A549 (cell line): ENCODE measurements around the gene FAM216A. TPM values are rescaled to one million over a fixed set of nuclear protein-coding genes. Genes with fewer than 3 reads are reported as not detected.

Source experiments
- CBX2 ChIP-seq: fragments of 200-600 bp; sonication (generic); IDR thresholded peaks from 2 replicates; pipeline ENCODE4 v1.6.1; 2016; ENCODE audit warnings: low read depth, mild to moderate bottlenecking, borderline replicate concordance
- CBX8 ChIP-seq: fragments of 200-600 bp; sonication (generic); IDR thresholded peaks from 2 replicates; pipeline ENCODE4 v1.6.1; 2016
- CEBPB ChIP-seq, 2 experiments: fragments of >200 bp in 1 of 2; sonication (Bioruptor Twin) in 1 of 2; formaldehyde crosslinking in 1 of 2; IDR thresholded peaks; 2 replicates each; pipeline ENCODE4 v1.6.1; 2012 to 2016
- EP300 ChIP-seq, 2 experiments: fragments of >200 bp; sonication (Bioruptor Twin); formaldehyde crosslinking; IDR thresholded peaks; 2 replicates in 1 of 2; 3 replicates in 1 of 2; pipeline ENCODE4 v1.6.1; 2016 to 2017
- FOSB ChIP-seq: fragments of 250-450 bp; sonication (Bioruptor Pico); IDR thresholded peaks from 2 replicates; pipeline ENCODE4 v1.5.0; 2020; ENCODE audit warnings: mild to moderate bottlenecking, moderate library complexity
- FOSL2 ChIP-seq, 2 experiments: fragments of 450-650 bp in 1 of 2; fragments of >200 bp in 1 of 2; sonication (Bioruptor Twin) in 1 of 2; formaldehyde crosslinking; IDR thresholded peaks; 2 replicates each; pipeline versions ENCODE4 v1.5.0 to v1.6.1; 2016 to 2020; ENCODE audit warnings: mild to moderate bottlenecking in 1 of 2, moderate library complexity in 1 of 2
- HOXA7 ChIP-seq: fragments of 250-450 bp; sonication (Bioruptor Pico); IDR thresholded peaks from 2 replicates; pipeline ENCODE4 v1.5.0; 2020; ENCODE audit warnings: mild to moderate bottlenecking, moderate library complexity
- JUN ChIP-seq, 2 experiments: fragments of >200 bp; sonication (Bioruptor Twin); formaldehyde crosslinking; IDR thresholded peaks; 2 replicates in 1 of 2; 3 replicates in 1 of 2; pipeline ENCODE4 v1.6.1; 2016 to 2017
- JUNB ChIP-seq: fragments of >200 bp; sonication (Bioruptor Twin); formaldehyde crosslinking; IDR thresholded peaks from 2 replicates; pipeline ENCODE4 v1.6.1; 2016
- MYC ChIP-seq: IDR thresholded peaks from 2 replicates; pipeline ENCODE4 v1.6.1; 2012; ENCODE audit warnings: mild to moderate bottlenecking, inconsistent platforms, low read length, improper control_type of control experiment, borderline replicate concordance
- NPAS2 ChIP-seq: fragments of 250-450 bp; sonication (Bioruptor Pico); IDR thresholded peaks from 2 replicates; pipeline ENCODE4 v1.8.0; 2022; ENCODE audit warnings: mild to moderate bottlenecking, moderate library complexity, borderline replicate concordance
- POLR2A ChIP-seq: IDR thresholded peaks from 2 replicates; pipeline ENCODE4 v1.6.1; 2012; ENCODE audit warnings: mild to moderate bottlenecking, low read length
- RAD21 ChIP-seq, 2 experiments: fragments of >200 bp in 1 of 2; sonication (Bioruptor Twin) in 1 of 2; formaldehyde crosslinking in 1 of 2; IDR thresholded peaks in 1 of 2; conservative IDR thresholded peaks in 1 of 2; 2 replicates in 1 of 2; 3 replicates in 1 of 2; pipeline ENCODE4 v1.6.1; 2012 to 2018; ENCODE audit warnings: inconsistent platforms in 1 of 2
- RARB ChIP-seq: fragments of 250-450 bp; sonication (Bioruptor Pico); IDR thresholded peaks from 2 replicates; pipeline ENCODE4 v1.8.0; 2021; ENCODE audit warnings: mild to moderate bottlenecking, moderate library complexity
- RCOR1 ChIP-seq: fragments of 150-350 bp; IDR thresholded peaks from 2 replicates; pipeline ENCODE4 v1.6.1; 2014; ENCODE audit warnings: antibody characterized with exemption, low read length, low read depth
- RFX5 ChIP-seq: fragments of 450-650 bp; IDR thresholded peaks from 2 replicates; pipeline ENCODE4 v1.7.1; 2014; ENCODE audit warnings: antibody characterized with exemption, mild to moderate bottlenecking, moderate library complexity
- SREBF2 ChIP-seq: fragments of 450-650 bp; IDR thresholded peaks from 2 replicates; pipeline ENCODE4 v1.6.1; 2014; ENCODE audit warnings: mild to moderate bottlenecking, moderate library complexity
- TP53 ChIP-seq: fragments of 250-450 bp; sonication (Bioruptor Pico); IDR thresholded peaks from 2 replicates; pipeline ENCODE4 v1.5.0; 2021; ENCODE audit warnings: mild to moderate bottlenecking, moderate library complexity
- ZFP36 ChIP-seq: fragments of 450-650 bp; IDR thresholded peaks from 2 replicates; pipeline ENCODE4 v1.6.1; 2014; ENCODE audit warnings: borderline replicate concordance; ENCODE audit not compliant: partially characterized antibody
- polyA plus RNA-seq, 4 experiments: library from polyadenylated mRNA; depleted of rRNA in 3 of 4; stranded (reverse); fragments of >200 nt; fragmentation: RNase III in 1 of 4; extraction: RNeasy Plus Mini Kit Qiagen cat#74134 plus additional on column Dnase treatment in 1 of 4; gene quantifications; 2 replicates in 3 of 4; 3 replicates in 1 of 4; pipeline ENCODE4 v1.2.3, GENCODE V29; 2011 to 2017
- TF ChIP-seq, protein P1 (sequence below): IDR thresholded peaks from 2 replicates; pipeline ENCODE4 v1.6.1; 2012
- TF ChIP-seq, protein P2 (sequence below): fragments of >200 bp; sonication (Bioruptor Twin); formaldehyde crosslinking; IDR thresholded peaks from 3 replicates; pipeline ENCODE4 v1.5.1; 2016
- TF ChIP-seq, protein P3 (sequence below): fragments of 250-450 bp; sonication (Bioruptor Pico); IDR thresholded peaks from 2 replicates; pipeline ENCODE4 v1.5.0; 2021; ENCODE audit warnings: mild to moderate bottlenecking, moderate library complexity, borderline replicate concordance
- TF ChIP-seq, protein P4 (sequence below): IDR thresholded peaks from 2 replicates; pipeline ENCODE4 v1.6.1; 2012
- TF ChIP-seq, protein P5 (sequence below): fragments of >200 bp; sonication (Bioruptor Twin); formaldehyde crosslinking; IDR thresholded peaks from 3 replicates; pipeline ENCODE4 v1.6.1; 2016

Gene FAM216A
- polyA plus RNA-seq, 2 of the 4 experiments (the other 2 are of a cell fraction) = 18.1 to 40.6 TPM

DNA sequence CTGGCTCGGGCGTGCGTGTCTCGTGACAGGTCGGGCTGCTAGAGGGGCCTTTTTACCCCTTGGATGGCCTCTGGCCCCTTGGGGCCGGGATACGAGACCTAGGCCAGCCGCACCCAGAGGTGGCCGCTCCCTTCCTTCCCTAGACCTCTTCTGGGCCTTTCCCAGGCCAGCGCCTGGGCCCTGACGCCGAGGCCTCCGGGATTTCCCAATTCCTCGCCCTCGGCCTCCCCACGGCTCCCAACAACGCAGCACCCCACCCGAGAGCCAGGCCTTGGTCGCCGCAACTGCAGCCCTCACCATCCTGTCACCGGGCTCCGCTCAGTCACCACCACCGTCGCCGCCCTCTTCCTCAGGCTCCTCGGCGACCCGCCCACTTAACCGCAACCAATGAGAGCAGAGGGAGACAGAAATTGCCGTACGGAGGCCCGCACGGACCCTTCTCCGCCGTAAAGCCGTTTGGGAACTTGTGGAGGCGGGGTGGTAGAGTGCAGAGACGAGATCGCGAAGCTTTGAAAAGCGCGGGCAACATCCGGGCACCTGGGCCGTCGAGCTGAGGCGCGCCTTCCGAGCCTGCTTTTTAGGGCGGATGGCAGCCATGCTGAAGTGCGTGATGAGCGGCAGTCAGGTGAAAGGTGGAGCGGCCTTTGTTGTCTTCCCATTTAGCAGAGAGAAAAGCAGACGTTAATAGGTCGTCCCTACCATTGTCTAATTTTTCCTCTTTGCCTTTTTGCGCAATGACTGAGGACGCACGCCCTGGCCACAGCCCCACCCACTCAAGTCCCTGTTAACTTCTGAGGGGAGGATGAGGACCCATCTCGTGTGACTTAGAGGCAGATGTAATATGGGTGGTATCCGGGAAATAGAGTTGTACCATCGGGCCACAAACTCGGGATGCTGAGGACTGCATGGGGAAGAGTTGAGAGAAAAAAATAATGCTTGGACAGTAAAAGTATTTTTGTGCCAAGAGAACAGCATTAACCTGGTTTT is 33.4 kb downstream of the FAM216A start, which contains the start of the genes RAD9B and VPS29 (continued):
- peak; percentile 71 to 93; a peak in 4 of 5 replicates for TF ChIP-seq JUN (IDR thresholded peaks at IDR 0.05)
- no peak for TF ChIP-seq EP300 (IDR thresholded peaks at IDR 0.05)
- no peak for TF ChIP-seq JUNB
- TF ChIP-seq, protein P1, sequence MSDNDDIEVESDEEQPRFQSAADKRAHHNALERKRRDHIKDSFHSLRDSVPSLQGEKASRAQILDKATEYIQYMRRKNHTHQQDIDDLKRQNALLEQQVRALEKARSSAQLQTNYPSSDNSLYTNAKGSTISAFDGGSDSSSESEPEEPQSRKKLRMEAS = peak; percentile 100
- no peak for TF ChIP-seq CBX8
- TF ChIP-seq HOXA7 (CRISPR knock-in tag) = no peak
- TF ChIP-seq CEBPB (IDR thresholded peaks at IDR 0.05) = peak in 1 of 2 experiments; percentile 83; a peak in 2 of 4 replicates
- peak; percentile 82 for TF ChIP-seq MYC
- TF ChIP-seq RCOR1 = no peak
- no peak for TF ChIP-seq CBX2
- TF ChIP-seq NPAS2 (CRISPR knock-in tag) = peak; percentile 93
- TF ChIP-seq, protein P2, sequence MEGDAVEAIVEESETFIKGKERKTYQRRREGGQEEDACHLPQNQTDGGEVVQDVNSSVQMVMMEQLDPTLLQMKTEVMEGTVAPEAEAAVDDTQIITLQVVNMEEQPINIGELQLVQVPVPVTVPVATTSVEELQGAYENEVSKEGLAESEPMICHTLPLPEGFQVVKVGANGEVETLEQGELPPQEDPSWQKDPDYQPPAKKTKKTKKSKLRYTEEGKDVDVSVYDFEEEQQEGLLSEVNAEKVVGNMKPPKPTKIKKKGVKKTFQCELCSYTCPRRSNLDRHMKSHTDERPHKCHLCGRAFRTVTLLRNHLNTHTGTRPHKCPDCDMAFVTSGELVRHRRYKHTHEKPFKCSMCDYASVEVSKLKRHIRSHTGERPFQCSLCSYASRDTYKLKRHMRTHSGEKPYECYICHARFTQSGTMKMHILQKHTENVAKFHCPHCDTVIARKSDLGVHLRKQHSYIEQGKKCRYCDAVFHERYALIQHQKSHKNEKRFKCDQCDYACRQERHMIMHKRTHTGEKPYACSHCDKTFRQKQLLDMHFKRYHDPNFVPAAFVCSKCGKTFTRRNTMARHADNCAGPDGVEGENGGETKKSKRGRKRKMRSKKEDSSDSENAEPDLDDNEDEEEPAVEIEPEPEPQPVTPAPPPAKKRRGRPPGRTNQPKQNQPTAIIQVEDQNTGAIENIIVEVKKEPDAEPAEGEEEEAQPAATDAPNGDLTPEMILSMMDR = no peak
- peak; percentile 81 for TF ChIP-seq POLR2A
- no peak for TF ChIP-seq RAD21 (conservative IDR thresholded peaks at IDR 0.05 in 1 of 2, IDR thresholded peaks at IDR 0.05 in 1 of 2)
- TF ChIP-seq, protein P3, sequence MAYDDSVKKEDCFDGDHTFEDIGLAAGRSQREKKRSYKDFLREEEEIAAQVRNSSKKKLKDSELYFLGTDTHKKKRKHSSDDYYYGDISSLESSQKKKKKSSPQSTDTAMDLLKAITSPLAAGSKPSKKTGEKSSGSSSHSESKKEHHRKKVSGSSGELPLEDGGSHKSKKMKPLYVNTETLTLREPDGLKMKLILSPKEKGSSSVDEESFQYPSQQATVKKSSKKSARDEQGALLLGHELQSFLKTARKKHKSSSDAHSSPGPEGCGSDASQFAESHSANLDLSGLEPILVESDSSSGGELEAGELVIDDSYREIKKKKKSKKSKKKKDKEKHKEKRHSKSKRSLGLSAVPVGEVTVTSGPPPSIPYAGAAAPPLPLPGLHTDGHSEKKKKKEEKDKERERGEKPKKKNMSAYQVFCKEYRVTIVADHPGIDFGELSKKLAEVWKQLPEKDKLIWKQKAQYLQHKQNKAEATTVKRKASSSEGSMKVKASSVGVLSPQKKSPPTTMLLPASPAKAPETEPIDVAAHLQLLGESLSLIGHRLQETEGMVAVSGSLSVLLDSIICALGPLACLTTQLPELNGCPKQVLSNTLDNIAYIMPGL (CRISPR knock-in tag) = peak; percentile 97; the same call in 1 of the 2 replicates
- 0 out of 2 replicates have a peak, but pooled peaks have one; percentile 42 for TF ChIP-seq RFX5
- TF ChIP-seq RARB = peak; percentile 85
- no peak for TF ChIP-seq FOSL2 (IDR thresholded peaks at IDR 0.05)
- TF ChIP-seq FOSL2 (CRISPR knock-in tag; IDR thresholded peaks at IDR 0.05) = peak; percentile 28; the same call in 1 of the 2 replicates
- peak; percentile 72; the same call in 1 of the 2 replicates for TF ChIP-seq FOSB
- no peak for TF ChIP-seq ZFP36
- TF ChIP-seq, protein P4, sequence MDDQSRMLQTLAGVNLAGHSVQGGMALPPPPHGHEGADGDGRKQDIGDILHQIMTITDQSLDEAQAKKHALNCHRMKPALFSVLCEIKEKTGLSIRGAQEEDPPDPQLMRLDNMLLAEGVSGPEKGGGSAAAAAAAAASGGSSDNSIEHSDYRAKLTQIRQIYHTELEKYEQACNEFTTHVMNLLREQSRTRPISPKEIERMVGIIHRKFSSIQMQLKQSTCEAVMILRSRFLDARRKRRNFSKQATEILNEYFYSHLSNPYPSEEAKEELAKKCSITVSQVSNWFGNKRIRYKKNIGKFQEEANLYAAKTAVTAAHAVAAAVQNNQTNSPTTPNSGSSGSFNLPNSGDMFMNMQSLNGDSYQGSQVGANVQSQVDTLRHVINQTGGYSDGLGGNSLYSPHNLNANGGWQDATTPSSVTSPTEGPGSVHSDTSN = no peak; the same call in 1 of the 2 replicates
- TF ChIP-seq TP53 (CRISPR knock-in tag) = peak; percentile 97
- no peak for TF ChIP-seq SREBF2
- TF ChIP-seq, protein P5, sequence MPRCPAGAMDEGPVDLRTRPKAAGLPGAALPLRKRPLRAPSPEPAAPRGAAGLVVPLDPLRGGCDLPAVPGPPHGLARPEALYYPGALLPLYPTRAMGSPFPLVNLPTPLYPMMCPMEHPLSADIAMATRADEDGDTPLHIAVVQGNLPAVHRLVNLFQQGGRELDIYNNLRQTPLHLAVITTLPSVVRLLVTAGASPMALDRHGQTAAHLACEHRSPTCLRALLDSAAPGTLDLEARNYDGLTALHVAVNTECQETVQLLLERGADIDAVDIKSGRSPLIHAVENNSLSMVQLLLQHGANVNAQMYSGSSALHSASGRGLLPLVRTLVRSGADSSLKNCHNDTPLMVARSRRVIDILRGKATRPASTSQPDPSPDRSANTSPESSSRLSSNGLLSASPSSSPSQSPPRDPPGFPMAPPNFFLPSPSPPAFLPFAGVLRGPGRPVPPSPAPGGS = 0 out of 3 replicates have a peak, but pooled peaks have one; percentile 50
